ENCODE results near the gene LRRC74A.
A peak's percentile ranks its signal among the peaks of the same experiment; 100 is the strongest.
"Not testable (repeated sequence)": the region's sequence is repeated elsewhere in the genome, so short reads cannot be mapped to it uniquely, and the experiment has no call there.

LRRC74A gene

GRCh38 chr14:76902591-76902990 is 76.4 kb downstream of the LRRC74A start:
- Mint-ChIP-seq H3K36me3 (ENCODE audit: low read depth) (no peaks in the 10 kb centered on the region), H3K4me1 (ENCODE audit: low read depth) (peaks cover 9% of the 10 kb centered on the region), H3K27me3 (ENCODE audit: low read depth) (no peaks in the 10 kb centered on the region), H3K4me3 (no peak overlapping the region), H3K27ac (no peak overlapping the region), H3K9me3 (no peaks in the 10 kb centered on the region)
- DNase-seq (ENCODE audit: low spot score): no peak

DNA sequence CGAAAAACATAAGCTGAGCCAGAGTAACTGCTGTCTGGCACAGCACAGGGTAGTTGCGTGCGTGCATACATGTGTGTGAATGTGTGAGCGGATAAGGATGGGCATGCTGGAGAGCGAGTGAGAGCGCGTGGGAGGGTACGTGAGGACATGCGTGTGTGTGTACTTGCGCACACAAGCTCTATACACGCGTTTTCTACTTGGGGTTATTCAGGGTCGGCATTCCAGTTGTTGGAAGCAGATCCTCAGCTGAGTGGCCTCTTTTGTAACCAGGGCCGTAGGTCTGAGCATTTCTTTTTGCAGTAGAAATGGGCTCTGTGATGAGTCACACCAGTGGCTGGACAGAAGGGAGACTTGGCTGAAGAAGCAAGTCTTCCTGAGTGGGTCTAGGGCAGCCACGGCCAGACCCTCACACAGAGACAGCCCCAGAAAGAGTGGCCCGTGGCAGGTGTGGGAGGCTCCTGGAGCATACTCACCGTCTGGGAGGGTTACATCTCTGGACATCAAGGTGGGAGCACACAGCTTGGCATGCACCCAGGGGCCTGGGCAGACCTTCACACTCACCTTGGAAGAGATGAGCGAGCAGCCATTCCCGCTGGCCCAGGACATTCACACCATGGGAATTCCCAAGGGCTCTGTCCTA is 78.0 kb downstream of the LRRC74A start:
- no peaks in the 10 kb centered on the region for H3K27me3 Mint-ChIP-seq (ENCODE audit: low read depth)
- peaks cover 6% of the 10 kb centered on the region for H3K36me3 Mint-ChIP-seq (ENCODE audit: low read depth)
- no peak overlapping the region for H3K4me3 Mint-ChIP-seq
- peaks cover 16% of the 10 kb centered on the region for H3K4me1 Mint-ChIP-seq (ENCODE audit: low read depth)
- H3K27ac Mint-ChIP-seq: no peak overlapping the region
- no peak for DNase-seq (ENCODE audit: low spot score)
- H3K9me3 Mint-ChIP-seq: peaks cover 7% of the 10 kb centered on the region

DNA sequence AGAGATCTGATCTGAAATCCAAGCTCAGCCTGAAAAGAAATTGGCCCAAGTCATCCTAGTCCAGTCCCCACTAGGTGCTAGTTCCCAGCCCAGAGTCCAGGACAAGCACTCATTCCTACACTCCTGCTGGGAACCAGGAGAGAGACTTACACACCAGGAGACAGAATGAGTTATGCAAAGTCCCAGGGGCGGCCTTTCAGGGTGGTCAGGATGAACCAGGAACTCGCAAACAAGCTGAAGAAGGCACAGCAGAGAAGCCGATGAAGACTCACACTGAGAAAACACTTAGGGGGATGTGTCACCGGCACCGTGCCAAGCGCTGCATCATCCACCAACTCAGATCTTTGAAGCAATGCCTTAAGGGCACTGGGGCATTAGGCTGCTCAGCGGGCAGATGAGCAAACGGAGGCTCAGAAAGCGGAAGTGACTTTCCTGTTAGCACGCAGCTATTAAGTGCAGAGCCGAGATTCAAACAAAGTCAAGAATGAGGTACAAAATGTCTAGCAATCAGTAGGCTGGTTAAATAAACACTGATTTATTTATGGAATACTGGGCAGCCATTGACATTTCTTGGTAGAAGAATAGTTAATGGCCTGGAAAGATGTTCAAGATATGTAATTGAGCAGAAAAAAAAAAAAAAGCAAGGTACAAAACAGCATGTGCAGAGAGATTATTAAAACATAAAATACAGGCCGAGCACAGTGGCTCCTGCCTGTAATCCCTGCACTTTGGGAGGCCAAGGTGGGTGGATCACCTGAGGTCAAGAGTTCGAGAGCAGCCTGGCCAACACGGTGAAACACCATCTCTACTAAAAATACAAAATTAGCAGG is 78.7 kb downstream of the LRRC74A start:
- H3K4me1 Mint-ChIP-seq (ENCODE audit: low read depth): peaks cover 17% of the 10 kb centered on the region
- no peak overlapping the region for H3K4me3 Mint-ChIP-seq
- peaks cover 8% of the 10 kb centered on the region for H3K9me3 Mint-ChIP-seq
- DNase-seq (ENCODE audit: low spot score): peak; percentile 43
- no peak overlapping the region for H3K27ac Mint-ChIP-seq
- H3K36me3 Mint-ChIP-seq (ENCODE audit: low read depth): peaks cover 6% of the 10 kb centered on the region
- no peaks in the 10 kb centered on the region for H3K27me3 Mint-ChIP-seq (ENCODE audit: low read depth)

DNA sequence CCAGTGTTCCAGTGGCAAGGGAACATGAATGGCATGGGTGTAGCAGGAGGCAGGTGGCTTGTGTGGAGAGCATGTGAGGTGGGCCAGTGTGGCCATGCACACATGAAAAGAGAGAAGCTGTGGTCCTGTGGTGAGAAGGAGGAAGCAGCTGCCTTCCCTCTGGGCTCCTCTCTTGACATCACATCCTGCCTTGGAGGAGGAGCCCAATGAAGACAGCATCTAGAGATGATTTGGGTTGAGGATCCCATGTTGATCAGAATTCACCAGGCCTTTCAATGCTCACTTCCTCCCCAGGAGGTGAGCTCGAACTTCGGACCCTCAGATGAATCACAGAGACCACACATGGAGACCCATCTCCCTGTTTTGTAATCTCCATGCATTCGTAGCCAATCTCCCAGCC is 82.6 kb downstream of the LRRC74A start:
- Mint-ChIP-seq H3K27me3 (ENCODE audit: low read depth) (no peaks in the 10 kb centered on the region), H3K9me3 (peaks cover 8% of the 10 kb centered on the region), H3K4me1 (ENCODE audit: low read depth) (peaks cover 35% of the 10 kb centered on the region), H3K27ac (peak overlapping the region; percentile 95), H3K4me3 (peak overlapping the region; percentile 63), H3K36me3 (ENCODE audit: low read depth) (peaks cover 6% of the 10 kb centered on the region)
- peak; percentile 36 for DNase-seq (ENCODE audit: low spot score)

DNA sequence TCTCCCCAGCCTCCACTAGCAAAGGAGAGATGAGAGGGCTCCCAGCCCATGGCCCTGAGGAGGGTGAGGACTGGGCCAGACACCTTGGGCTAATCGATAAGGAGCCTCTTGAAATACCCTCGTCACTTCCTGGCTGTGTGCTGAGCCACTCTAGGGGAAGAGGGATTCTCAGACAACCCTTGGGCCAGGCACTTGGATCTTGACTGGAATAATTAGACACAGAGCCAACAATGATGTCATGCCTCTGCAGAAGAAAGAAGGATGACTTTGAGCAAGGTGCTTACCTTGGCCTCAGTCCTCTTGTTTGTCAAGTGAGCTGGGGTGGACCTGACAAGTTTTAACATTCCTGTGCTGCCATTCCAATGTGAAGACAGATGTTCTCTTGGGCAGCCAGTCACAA is 83.1 kb downstream of the LRRC74A start:
- no peaks in the 10 kb centered on the region for H3K27me3 Mint-ChIP-seq (ENCODE audit: low read depth)
- peak overlapping the region; percentile 63 for H3K4me3 Mint-ChIP-seq
- H3K27ac Mint-ChIP-seq: peak overlapping the region; percentile 95
- DNase-seq (ENCODE audit: low spot score): no peak
- H3K36me3 Mint-ChIP-seq (ENCODE audit: low read depth): peaks cover 6% of the 10 kb centered on the region
- H3K9me3 Mint-ChIP-seq: peaks cover 8% of the 10 kb centered on the region
- peaks cover 35% of the 10 kb centered on the region for H3K4me1 Mint-ChIP-seq (ENCODE audit: low read depth)

GRCh38 chr14:76910371-76910890 is 84.2 kb downstream of the LRRC74A start:
- Mint-ChIP-seq H3K9me3 (peaks cover 8% of the 10 kb centered on the region), H3K4me3 (no peak overlapping the region), H3K4me1 (ENCODE audit: low read depth) (peaks cover 35% of the 10 kb centered on the region), H3K36me3 (ENCODE audit: low read depth) (peaks cover 6% of the 10 kb centered on the region), H3K27ac (peak overlapping the region; percentile 8), H3K27me3 (ENCODE audit: low read depth) (no peaks in the 10 kb centered on the region)
- no peak for DNase-seq (ENCODE audit: low spot score)

- H3K4me1 Mint-ChIP-seq (ENCODE audit: low read depth): peaks cover 37% of the 10 kb centered on the region
- no peak overlapping the region for H3K27ac Mint-ChIP-seq
These were observed 85.3 kb downstream of the LRRC74A start for GRCh38 chr14:76911473-76911872.

GRCh38 chr14:76914533-76915081 is 88.4 kb downstream of the LRRC74A start:
- not testable (repeated sequence) for H3K4me3 Mint-ChIP-seq; H3K36me3 Mint-ChIP-seq (ENCODE audit: low read depth); DNase-seq (ENCODE audit: low spot score); H3K9me3 Mint-ChIP-seq; H3K27me3 Mint-ChIP-seq (ENCODE audit: low read depth)
- peak overlapping the region; percentile 24 for H3K27ac Mint-ChIP-seq
- H3K4me1 Mint-ChIP-seq (ENCODE audit: low read depth): peaks cover 41% of the 10 kb centered on the region

More at GRCh38 chr14:76911473-76911872, 85.3 kb downstream of the LRRC74A start:
- Mint-ChIP-seq H3K9me3 (peaks cover 8% of the 10 kb centered on the region), H3K27me3 (ENCODE audit: low read depth) (no peaks in the 10 kb centered on the region), H3K4me3 (no peak overlapping the region), H3K36me3 (ENCODE audit: low read depth) (peaks cover 6% of the 10 kb centered on the region)
- DNase-seq (ENCODE audit: low spot score): no peak

GRCh38 chr14:76916040-76916715 is 90.0 kb downstream of the LRRC74A start:
- peaks cover 44% of the 10 kb centered on the region for H3K4me1 Mint-ChIP-seq (ENCODE audit: low read depth)
- H3K4me3 Mint-ChIP-seq: no peak overlapping the region
- no peaks in the 10 kb centered on the region for H3K9me3 Mint-ChIP-seq
- no peaks in the 10 kb centered on the region for H3K27me3 Mint-ChIP-seq (ENCODE audit: low read depth)
- no peak overlapping the region for H3K27ac Mint-ChIP-seq
- DNase-seq (ENCODE audit: low spot score): no peak
- no peaks in the 10 kb centered on the region for H3K36me3 Mint-ChIP-seq (ENCODE audit: low read depth)

DNA sequence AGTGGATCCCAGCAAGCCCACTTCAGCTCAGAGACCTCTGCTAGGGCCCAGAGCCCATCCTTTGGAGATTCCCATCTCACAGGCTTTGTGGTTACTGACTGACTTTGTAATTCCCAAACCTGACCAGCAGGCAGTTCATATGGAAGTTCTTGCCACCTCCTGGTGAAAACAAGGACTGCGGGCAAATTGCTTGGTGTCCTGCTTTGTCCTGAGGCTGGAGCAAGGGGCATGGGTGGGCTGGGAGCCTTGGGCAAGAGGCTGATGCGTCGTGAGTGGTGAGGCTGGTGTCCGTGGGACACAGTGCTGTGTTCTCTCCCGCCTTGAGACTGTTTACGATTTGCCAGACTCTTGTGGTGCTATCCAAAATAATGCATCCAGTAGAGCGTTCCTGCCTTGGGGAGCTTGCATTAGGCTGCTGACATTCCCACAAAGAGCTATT is 91.0 kb downstream of the LRRC74A start:
- DNase-seq (ENCODE audit: low spot score): no peak
- H3K27me3 Mint-ChIP-seq (ENCODE audit: low read depth): no peaks in the 10 kb centered on the region
- no peaks in the 10 kb centered on the region for H3K36me3 Mint-ChIP-seq (ENCODE audit: low read depth)
- no peak overlapping the region for H3K27ac Mint-ChIP-seq
- no peak overlapping the region for H3K4me3 Mint-ChIP-seq
- no peaks in the 10 kb centered on the region for H3K9me3 Mint-ChIP-seq
- peaks cover 45% of the 10 kb centered on the region for H3K4me1 Mint-ChIP-seq (ENCODE audit: low read depth)

DNA sequence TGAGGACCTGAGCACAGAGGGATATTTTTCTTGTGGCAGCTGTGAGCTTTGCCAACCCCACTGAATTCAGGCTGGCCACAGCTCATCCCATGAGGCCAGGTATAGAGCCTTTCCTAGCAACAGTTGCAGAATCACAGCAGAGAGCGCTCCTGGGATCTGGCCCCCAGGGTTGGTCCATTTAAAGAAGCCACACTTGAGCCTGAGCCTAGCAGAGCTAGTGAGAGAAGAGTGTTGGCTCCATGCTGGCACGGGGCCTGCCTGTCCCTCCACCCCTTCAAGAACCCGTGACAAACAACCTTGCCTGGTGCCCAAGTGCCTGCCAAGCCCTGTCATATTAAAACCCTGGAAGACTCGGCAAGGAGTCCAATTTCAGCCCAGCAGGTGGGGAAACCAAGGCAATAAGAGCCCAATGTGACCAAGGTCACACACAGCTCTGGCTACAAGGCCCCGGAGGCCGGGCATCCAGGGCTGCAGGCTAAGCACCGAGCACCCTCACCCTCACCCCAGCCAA is 91.6 kb downstream of the LRRC74A start:
- no peak overlapping the region for H3K4me3 Mint-ChIP-seq
- no peaks in the 10 kb centered on the region for H3K27me3 Mint-ChIP-seq (ENCODE audit: low read depth)
- no peak overlapping the region for H3K27ac Mint-ChIP-seq

DNA sequence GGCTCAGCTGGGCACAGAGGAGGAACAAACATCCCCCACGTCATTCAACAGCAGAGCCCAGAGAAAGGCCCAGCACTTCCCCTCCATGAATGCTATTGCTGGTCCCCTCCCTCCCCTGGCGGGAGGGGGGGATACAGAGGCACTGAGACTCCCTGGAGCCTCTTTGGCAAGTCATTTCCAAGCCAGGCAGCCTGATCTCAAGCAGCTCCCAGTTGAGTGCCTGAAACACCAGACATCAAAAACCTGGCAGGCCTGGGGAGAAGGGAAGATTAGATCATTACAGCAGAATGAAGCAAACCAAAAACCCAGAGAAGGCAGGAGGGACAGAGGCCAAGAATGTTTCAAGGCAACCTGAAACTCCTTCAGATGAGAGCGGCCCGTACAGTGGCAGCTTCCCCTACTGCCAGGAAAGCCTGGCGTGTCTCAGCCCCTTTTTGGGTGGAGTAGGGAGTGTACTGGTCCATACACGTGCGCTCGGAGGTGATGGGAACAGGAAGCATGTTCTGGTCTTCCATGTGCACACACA is 92.1 kb downstream of the LRRC74A start:
- Mint-ChIP-seq H3K27ac (no peak overlapping the region), H3K4me3 (no peak overlapping the region), H3K4me1 (ENCODE audit: low read depth) (peaks cover 46% of the 10 kb centered on the region), H3K9me3 (no peaks in the 10 kb centered on the region), H3K27me3 (ENCODE audit: low read depth) (no peaks in the 10 kb centered on the region), H3K36me3 (ENCODE audit: low read depth) (no peaks in the 10 kb centered on the region)
- DNase-seq (ENCODE audit: low spot score): no peak

More for the DNA sequence above, 91.6 kb downstream of the LRRC74A start:
- DNase-seq (ENCODE audit: low spot score): no peak
- Mint-ChIP-seq H3K36me3 (ENCODE audit: low read depth) (no peaks in the 10 kb centered on the region), H3K4me1 (ENCODE audit: low read depth) (peaks cover 50% of the 10 kb centered on the region), H3K9me3 (no peaks in the 10 kb centered on the region)

GRCh38 chr14:76918782-76919394 is 92.7 kb downstream of the LRRC74A start:
- no peak overlapping the region for H3K4me3 Mint-ChIP-seq
- DNase-seq (ENCODE audit: low spot score): no peak
- H3K27ac Mint-ChIP-seq: no peak overlapping the region
- no peaks in the 10 kb centered on the region for H3K27me3 Mint-ChIP-seq (ENCODE audit: low read depth)
- H3K36me3 Mint-ChIP-seq (ENCODE audit: low read depth): no peaks in the 10 kb centered on the region
- H3K9me3 Mint-ChIP-seq: no peaks in the 10 kb centered on the region
- peaks cover 45% of the 10 kb centered on the region for H3K4me1 Mint-ChIP-seq (ENCODE audit: low read depth)
